ENCODE results near the gene POLR3GL. TPM values are rescaled to one million over a fixed set of nuclear protein-coding genes. Genes with fewer than 3 reads are reported as not detected.
"Not testable (repeated sequence)": the region's sequence is repeated elsewhere in the genome, so short reads cannot be mapped to it uniquely, and the experiment has no call there.

Gene POLR3GL, protein sequence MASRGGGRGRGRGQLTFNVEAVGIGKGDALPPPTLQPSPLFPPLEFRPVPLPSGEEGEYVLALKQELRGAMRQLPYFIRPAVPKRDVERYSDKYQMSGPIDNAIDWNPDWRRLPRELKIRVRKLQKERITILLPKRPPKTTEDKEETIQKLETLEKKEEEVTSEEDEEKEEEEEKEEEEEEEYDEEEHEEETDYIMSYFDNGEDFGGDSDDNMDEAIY
- total RNA-seq = 22.3 TPM

DNA sequence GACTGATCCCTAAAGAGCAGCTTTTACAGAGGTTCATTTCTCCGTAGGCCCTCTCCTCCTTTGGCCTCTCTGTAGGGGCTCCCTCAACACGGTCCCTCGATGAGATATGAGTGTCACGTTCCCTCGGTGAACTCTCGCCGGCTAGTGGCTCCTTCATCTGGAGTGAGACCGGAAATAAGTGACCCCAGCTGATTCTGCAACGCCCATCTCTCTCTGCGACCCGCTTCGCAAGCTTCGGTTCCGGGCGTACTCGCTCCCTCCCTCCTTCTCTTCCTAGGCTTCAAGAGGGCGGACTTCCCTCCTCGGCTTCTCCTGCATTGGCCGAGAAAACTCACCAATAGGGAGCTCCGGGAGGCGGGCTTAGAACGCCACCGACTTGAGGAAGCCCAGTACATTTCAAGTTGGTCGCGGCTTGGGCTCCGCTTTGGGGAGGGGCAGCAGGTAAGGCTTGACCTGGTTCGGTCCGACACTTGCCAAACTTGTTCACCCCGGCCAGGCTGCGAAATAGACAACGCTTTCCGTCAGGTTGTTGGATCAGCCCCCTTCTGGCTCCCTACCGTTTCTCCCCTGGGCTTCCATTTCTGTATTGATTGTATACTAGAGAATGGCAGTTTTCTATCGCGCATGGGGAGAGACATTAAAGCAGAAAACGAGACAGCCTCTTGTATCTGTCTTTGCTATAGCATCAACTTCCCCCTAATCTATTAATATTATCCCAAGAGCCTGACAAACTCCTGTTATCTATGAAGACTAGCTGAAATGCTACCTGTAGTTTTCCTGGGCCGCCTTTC, at the start of gene POLR3GL, which contains the start of gene ANKRD34A:
Gene POLR3GL, plus strand, starts transcription at position 363 of the 791 bp plus-strand sequence. CDS start 10,176 bp downstream, outside the sequence.
Gene ANKRD34A, minus strand, starts transcription at position 248 of the 791 bp plus-strand sequence. CDS start 2,816 bp downstream, outside the sequence.
- intact Hi-C loops (cut with DNase I) = no loop called here
- DNase-seq (ENCODE audit: low spot score) (peak; percentile 97), ATAC-seq (peak; percentile 90)

DNA sequence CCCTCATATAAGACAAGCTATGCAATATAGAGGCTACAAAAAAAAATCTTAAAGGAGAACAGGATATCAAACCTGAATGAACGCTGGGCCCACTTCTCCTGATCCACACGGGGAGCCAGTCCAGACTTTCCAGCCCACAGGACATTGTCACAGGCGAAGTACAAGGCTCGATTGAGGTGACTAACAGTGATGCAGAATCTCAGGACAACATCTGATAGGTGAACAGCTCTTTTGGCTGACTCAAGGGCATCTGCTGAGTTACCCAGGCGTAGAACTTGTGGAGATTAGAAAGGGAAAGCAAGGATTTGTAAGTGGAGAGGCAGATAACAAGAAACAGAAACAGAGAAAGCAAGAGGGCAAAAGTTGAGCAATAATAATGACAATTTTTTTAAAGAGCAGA, 47.7 kb upstream of the POLR3GL start:
- DNase-seq (ENCODE audit: low spot score) (no peak), ATAC-seq (no peak)
- intact Hi-C loops (cut with DNase I) = no loop called here

DNA sequence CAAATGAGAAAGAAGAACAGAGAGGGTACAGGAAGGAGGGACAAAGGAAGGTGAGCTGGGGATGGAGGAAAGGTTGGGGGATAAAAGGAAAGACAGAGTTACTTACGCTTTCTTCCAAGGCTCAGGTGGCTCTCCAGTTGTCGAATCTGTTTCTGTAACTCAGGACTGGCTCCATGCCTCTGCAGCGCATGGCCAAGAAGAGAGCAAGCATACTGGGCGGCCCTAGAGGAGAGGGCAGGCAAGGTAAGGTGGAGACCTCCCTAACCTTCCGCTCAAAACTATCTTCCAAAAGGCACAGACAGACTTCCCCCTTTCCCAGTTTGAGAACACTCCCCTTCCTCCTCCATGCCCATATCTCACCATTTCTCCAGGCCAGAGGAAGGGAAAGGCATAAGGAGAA, 46.9 kb upstream of the POLR3GL start:
- DNase-seq (ENCODE audit: low spot score) = no peak
- no peak for ATAC-seq
- intact Hi-C loops (cut with DNase I) = no loop called here

DNA sequence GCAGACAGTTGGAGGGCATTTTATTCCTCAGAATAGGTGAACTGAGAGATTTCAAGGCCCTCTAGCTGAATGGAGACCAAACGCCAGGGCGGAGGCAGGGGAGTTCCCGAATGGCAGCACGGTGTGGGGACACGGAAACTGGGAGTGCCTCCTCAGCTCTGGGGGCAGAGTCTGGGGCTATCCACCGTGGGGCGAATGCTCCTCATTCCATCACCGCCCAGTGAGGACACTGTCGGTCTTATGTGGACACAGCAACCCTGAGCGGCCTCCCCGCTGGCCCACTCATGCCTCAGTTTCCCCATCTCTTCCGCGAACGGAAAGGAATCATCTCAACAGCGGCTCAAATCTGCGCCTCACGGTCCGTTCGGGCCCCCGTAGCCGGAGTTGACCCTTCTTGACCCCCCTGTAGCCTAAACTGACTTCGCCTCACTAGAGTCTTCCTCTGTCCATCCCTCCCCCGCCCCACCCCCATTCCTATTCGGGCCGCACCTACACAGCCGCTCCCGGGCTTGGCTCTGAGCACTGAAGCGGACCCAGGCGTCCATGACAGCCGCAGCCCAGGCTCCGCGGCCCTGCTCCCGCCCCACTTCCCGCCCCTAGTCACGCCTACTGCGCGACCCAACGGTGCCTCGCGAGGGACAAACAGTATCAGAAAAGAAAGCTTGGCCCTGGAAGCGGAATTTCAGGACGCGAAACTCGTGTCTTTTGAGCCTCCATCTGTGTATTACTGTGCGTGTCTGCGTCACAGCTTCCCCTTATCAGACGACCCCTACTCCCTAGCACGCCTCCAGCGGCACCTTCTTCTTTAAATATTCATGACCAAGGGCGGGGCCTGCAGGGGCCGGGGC, 46.1 kb upstream of the POLR3GL start, which contains the start of gene PEX11B:
Gene PEX11B, minus strand, starts transcription at position 574 of the 848 bp plus-strand sequence. Its CDS starts 29 bp downstream, at position 545.
- DNase-seq (ENCODE audit: low spot score) = peak; percentile 94
- intact Hi-C loops (cut with DNase I) = no loop called here
- peak; percentile 98 for ATAC-seq

DNA sequence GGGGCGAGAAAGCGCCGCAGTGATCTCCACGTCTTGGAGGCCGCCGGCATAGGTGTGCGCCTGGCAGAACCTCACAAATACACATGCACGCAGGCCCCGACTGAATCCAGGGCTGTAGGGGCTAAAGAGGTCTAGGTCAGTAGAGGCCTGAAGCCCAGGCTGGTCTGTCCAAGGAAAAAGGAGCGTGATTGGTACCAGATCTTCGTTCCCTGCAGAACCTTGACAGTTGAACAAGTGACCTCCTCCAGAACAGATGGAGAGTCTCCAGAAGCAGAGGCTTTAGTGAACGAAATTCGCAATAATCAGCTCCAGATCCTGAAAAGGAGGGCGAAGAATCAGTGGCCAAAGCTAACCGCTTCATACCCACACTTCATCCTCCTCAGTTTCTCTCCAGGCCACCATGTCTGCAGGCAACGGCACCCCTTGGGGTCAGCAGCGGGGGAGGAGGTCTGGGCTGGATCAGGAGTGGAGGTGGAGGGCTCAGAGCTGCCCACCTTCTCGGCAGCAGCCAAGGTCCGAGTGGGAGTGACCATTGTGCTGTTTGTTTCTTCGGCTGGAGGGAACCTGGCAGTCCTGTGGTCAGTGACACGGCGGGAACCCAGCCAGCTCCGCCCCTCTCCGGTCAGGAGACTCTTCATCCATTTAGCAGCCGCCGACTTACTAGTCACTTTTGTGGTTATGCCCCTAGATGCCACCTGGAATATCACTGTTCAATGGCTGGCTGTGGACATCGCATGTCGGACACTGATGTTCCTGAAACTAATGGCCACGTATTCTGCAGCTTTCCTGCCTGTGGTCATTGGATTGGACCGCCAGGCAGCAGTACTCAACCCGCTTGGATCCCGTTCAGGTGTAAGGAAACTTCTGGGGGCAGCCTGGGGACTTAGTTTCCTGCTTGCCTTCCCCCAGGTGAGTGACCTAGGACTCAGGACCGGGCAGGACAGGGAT, 45.2 kb upstream of the POLR3GL start:
- ATAC-seq (peak; percentile 35), DNase-seq (ENCODE audit: low spot score) (peak; percentile 75)
- intact Hi-C loops (cut with DNase I) = no loop called here

DNA sequence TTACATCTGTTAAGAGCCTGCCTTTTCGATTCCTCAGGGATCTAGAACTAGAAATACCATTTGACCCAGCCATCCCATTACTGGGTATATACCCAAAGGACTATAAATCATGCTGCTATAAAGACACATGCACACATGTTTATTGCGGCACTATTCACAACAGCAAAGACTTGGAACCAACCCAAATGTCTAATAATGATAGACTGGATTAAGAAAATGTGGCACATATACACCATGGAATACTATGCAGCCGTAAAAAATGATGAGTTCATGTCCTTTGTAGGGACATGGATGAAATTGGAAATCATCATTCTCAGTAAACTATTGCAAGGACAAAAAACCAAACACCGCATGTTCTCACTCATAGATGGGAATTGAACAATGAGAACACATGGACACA, 44.2 kb upstream of the POLR3GL start:
- intact Hi-C loops (cut with DNase I); DNase-seq (ENCODE audit: low spot score); ATAC-seq: not testable (repeated sequence)

DNA sequence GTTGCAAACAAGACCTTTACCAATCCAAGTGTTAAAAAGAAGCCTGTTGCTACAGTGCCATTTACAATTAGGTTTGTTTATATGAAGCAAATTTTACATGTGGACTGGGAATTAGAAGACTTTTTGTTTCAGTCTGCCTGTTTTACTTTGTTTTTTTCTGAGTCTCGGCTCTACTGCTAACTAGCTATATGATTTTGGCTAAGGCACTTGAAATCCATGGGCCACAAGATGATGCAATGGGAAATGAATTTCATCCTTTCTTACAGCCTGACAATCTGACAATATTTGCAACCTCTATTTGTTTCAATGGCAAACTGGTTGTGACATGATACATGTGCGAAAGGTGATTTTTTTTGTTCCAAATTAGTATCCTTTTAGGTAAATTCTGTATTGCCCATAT, 42.2 kb upstream of the POLR3GL start:
- ATAC-seq = no peak
- intact Hi-C loops (cut with DNase I) = no loop called here
- no peak for DNase-seq (ENCODE audit: low spot score)

DNA sequence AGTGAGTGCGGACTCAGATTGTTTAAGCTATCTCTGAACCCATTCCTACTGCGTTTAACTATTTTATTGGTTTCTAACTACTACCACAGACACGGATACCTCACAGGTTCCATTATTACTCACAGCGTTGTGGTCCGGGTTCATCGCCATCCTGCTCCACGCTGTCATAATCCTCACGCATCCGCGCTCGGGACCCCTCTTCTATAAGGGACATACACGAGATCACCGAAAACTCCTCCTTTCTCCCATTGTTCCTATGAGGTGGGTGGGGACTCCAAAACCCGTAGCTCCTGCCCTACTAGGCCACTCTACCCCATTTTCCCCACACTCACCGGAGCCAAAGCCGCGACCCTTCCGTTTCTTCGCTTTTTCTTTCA, 37.8 kb upstream of the POLR3GL start:
- intact Hi-C loops (cut with DNase I) = no loop called here
- peak; percentile 5 for ATAC-seq
- DNase-seq (ENCODE audit: low spot score) = no peak

DNA sequence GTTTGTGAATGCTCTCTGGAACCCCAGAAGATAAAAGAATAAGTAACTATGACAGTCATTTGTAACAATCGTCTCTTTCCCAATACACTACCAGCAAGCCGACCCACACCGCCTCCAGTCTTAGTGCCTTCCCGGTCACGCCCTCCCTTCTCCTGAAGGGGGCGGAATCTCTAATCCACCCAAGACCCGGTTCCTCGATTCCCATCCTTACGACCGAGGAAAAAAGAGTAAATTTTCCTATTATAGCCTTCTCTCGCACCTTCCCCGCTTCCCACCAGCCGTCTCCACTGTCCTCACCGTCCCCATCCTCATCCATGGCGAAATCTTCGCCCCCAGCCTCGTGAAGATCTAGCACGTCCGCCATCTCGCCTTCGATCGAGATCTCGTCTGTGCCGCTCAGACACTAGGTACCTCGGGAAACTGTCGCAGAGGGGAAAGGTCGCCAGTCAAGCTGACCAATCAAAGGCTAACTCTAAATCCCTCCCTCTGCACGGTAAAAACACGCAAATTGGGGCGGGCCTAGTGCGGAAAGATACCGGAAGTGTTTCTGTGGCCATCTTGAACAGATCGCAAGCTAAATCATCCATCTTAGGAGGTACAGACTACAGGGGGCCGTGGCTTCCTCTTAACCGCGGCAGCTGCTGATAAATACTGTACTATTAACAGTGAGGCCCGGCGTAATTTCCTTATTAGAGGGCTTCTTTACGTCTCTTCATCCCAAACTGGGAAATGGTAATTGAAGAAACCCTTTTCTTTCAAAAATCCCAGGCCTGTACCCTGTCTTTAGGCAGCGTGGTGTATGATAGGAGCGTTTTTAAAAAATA, 37.2 kb upstream of the POLR3GL start, which contains the start of gene RBM8A:
Gene RBM8A, minus strand, starts transcription at position 422 of the 824 bp plus-strand sequence. Its CDS starts 58 bp downstream, at position 364.
- DNase-seq (ENCODE audit: low spot score) (peak; percentile 95), ATAC-seq (peak; percentile 99)
- intact Hi-C loops (cut with DNase I) = no loop called here

DNA sequence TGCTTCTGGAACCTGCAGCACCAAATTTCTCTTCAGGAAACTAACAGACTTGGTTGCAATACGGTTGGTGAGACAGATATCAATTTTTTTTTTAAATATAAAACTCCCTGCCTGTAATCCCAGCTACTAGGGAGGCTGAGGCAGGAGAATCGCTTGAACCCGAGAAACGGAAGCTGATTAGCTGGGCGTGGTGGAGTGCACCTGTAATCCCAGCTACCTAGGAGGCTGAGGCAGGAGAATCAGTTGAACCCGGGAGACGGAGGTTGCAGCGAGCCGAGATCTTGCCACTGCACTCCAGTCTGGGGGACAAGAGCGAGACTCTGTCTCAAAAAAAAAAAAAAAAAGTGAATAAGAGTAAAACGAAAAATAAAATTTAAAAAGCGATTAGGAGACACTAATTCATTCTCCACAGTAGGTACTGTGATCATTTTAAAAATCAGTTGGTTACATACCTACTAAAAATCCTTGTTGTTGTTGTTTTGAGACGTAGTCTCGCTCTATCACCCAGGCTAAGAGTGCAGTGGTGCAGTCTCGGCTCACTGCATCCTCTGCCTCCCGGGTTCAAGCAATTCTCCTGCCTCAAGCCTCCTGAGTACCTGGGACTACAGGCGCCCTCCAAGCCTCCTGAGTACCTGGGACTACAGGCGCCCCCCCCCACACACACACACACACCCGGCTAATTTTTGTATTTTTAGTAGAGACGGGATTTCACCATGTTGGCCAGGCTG, 36.4 kb upstream of the POLR3GL start:
- ATAC-seq = no peak
- intact Hi-C loops (cut with DNase I) = no loop called here

DNA sequence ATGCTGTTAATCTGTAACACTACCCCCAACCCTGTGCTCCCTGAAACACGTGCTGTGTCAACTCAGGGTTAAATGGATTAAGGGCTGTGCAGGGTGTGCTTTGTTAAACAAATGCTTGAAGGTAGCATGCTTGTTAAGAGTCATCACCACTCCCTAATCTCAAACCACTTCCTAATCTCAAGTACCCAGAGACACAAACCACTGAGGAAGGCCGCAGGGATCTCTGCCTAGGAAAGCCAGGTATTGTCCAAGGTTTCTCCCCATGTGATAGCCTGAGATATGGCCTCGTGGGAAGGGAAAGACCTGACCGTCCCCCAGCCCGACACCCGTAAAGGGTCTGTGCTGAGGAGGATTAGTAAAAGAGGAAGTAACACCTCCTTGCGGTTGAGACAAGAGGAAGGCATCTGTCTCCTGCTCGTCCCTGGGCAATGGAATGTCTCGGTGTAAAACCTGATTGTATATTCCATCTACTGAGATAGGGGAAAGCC, 31.9 kb upstream of the POLR3GL start:
- ATAC-seq; intact Hi-C loops (cut with DNase I); DNase-seq (ENCODE audit: low spot score): not testable (repeated sequence)

More for the DNA sequence above, 36.4 kb upstream of the POLR3GL start:
- no peak for DNase-seq (ENCODE audit: low spot score)

DNA sequence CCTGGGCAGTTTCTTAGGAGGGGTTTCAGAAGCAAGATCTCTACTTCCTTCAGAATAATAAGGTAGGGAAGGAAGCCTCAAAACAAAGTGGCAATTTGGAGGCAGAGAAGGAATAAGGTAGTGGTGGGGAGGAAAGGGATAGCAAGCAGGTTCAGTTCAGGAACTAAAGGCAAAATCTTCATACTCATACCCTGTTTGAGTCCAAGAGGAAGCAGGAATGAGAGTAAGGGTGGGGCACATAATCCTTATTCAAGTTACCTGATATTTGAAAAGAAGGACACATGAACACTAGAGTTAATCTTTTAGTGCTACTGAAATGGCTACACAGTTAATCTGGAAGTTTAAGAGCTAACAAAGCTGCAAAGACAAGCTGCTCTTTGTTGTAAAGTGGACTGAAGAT, 28.8 kb upstream of the POLR3GL start:
- ATAC-seq (no peak), DNase-seq (ENCODE audit: low spot score) (no peak)
- intact Hi-C loops (cut with DNase I) = no loop called here

DNA sequence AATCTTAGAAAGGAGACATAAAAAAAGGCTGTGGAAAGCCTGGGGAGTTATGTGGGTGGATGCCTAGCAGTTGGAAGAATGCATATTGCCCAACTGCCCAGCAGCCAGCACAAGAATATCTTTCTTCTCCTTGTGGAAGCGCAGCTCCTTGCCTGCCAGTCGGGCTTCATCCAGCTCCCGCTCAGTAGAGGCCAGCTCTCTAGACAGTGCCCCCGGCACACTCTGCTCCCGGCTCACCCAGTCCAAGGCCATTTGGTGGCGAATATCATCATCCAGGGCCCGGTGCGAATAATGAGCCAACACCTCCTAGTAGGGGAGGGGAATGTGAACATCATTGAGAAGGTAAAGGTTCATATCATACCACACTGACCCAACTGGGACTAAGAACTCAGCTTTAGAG, 28.2 kb upstream of the POLR3GL start:
- DNase-seq (ENCODE audit: low spot score) (no peak), ATAC-seq (peak; percentile 76)
- intact Hi-C loops (cut with DNase I) = no loop called here

DNA sequence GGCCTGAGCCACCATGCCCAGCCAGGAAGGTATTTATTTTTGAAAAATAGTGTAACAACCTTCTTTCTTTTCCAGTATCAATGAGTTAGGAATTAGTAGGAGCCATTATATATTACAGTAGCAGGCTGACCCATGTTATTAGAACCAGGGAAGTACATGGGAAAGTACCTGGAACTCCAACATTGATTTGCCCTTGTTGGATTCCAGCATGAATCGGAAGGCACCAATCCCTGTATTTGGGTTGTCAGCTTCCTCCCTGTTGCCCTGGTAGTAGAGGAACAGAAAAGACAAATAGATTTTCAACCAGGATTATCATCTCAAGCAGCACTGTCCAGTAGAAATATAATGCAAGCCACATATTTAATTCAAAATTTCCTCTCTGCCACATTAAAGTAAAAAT, 27.1 kb upstream of the POLR3GL start:
- intact Hi-C loops (cut with DNase I) = no loop called here
- no peak for ATAC-seq
- DNase-seq (ENCODE audit: low spot score) = no peak

DNA sequence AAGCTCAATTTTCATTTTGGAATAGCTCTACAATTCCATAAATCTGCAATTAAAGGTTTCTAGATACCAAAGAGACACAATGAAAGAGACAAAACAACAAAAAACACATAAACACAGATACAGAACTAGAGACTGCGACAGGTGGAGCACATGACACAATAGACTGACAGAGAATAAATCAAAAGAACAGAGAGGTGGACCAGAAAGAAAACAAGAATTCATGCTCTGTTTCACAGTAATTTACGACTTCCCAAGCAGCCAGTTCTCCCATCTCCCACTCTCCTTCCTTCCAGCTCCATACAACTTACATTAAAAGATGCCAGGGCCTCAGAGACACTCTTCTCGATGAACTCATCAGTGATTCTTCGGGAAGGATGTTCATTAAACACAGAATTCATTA, 22.1 kb upstream of the POLR3GL start:
- ATAC-seq (no peak), DNase-seq (ENCODE audit: low spot score) (no peak)
- intact Hi-C loops (cut with DNase I) = no loop called here

DNA sequence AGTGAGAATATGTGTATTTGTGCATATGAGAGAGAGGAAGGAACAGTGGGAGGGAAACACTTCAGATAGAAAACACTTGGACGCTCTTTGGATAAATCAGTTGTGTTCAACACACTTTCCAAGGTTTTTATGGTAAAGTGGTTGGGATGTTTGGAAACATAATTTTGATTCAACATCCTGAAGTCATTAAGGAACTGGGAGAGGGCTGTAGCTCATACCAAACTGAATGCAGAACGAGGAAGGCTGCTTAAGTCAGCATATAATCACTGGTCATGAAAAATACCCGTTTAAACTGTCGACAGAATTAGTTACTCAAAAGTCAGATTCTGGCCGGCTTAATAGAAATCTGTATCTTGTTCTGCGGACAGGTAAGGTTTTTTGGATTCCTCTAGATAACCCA, 21.6 kb upstream of the POLR3GL start:
- ATAC-seq (no peak), DNase-seq (ENCODE audit: low spot score) (no peak)
- intact Hi-C loops (cut with DNase I) = no loop called here

DNA sequence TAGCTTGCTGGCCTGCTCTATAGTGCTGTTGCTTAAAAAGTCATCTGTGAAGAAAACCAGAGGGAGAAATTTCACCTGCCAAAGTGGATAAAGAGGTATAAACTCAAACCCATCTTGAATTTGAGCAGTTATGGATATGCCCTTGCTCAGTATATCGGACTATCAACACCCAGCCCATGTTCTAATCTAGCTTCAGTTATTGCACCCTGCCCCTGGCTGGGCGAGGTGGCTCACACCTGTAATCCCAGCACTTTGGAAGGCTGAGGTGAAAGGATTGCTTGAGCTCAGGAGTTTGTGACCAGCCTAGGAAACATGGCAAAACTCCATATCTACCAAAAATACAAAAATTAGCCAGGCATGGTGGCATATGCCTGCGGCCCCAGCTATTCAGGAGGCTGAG, 20.0 kb upstream of the POLR3GL start:
- no peak for ATAC-seq
- intact Hi-C loops (cut with DNase I) = no loop called here
- DNase-seq (ENCODE audit: low spot score) = no peak
